ENCODE data around the gene PAMR1. TPM values are rescaled to one million over a fixed set of nuclear protein-coding genes. Genes with fewer than 3 reads are reported as not detected.

The PAMR1 gene
- total RNA-seq, 1 donor = 278 TPM

DNA sequence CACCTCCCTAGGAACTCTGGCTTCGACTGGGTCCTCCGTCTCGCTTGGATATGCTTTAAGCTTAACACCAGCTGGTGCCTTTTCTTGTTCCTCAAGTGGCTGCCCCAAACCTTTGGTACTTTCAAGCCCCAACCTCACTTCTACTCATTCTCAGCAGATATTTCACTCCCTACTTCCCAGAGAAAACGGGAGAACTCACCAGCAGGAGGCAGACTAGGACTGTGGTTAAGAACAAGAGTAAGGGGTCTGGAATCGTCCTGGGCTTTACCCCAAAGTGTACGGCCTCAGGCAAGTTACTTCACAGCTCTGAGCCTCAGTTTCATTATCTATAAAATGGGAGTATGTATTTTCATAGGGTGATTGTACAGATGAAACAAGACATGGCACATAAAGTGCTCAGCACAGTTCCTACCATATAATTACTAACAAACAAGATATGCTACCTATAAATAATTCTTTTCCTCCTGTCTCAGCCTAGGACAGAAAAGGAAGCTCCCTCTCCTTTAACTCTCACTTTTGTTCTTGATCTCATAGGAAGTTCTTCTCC lies 37.8 kb downstream of the PAMR1 start:
- peak; percentile 82 for DNase-seq (ENCODE audit: low read depth)
- H3K4me3 ChIP-seq (ENCODE audit: low read depth, low read length) = no peak overlapping the region
- TF ChIP-seq, protein P1, sequence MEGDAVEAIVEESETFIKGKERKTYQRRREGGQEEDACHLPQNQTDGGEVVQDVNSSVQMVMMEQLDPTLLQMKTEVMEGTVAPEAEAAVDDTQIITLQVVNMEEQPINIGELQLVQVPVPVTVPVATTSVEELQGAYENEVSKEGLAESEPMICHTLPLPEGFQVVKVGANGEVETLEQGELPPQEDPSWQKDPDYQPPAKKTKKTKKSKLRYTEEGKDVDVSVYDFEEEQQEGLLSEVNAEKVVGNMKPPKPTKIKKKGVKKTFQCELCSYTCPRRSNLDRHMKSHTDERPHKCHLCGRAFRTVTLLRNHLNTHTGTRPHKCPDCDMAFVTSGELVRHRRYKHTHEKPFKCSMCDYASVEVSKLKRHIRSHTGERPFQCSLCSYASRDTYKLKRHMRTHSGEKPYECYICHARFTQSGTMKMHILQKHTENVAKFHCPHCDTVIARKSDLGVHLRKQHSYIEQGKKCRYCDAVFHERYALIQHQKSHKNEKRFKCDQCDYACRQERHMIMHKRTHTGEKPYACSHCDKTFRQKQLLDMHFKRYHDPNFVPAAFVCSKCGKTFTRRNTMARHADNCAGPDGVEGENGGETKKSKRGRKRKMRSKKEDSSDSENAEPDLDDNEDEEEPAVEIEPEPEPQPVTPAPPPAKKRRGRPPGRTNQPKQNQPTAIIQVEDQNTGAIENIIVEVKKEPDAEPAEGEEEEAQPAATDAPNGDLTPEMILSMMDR (IDR thresholded peaks at IDR 0.05; ENCODE audit: insufficient read depth, low read length) = peak; percentile 63

DNA sequence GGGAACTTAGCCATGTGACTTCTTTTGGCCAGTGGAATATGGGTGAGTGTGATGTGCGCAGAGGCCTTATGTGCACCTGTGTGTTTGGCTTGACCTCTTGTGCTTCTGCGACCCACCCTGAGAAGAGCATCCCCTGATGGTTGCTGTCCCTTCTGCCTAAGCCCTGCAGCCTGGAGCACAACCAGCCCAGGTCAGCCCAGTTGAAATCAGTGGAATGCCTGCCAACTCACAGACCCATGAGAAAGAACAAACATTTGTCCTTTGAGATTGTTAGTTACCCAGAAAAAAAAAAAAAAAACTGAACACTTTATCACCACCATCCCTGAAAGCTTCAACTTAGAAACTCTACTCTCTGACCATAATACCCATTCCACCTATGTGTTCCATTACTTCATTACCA lies 38.5 kb downstream of the PAMR1 start:
- DNase-seq (ENCODE audit: low read depth) = no peak
- TF ChIP-seq, protein P1 (IDR thresholded peaks at IDR 0.05; ENCODE audit: insufficient read depth, low read length) = no peak
- no peak overlapping the region for H3K4me3 ChIP-seq (ENCODE audit: low read depth, low read length)

GRCh38 chr11:35486446-35486845 lies 39.0 kb downstream of the PAMR1 start:
- no peak for DNase-seq (ENCODE audit: low read depth)
- TF ChIP-seq, protein P1 (IDR thresholded peaks at IDR 0.05; ENCODE audit: insufficient read depth, low read length) = peak; percentile 17
- no peak overlapping the region for H3K4me3 ChIP-seq (ENCODE audit: low read depth, low read length)

DNA sequence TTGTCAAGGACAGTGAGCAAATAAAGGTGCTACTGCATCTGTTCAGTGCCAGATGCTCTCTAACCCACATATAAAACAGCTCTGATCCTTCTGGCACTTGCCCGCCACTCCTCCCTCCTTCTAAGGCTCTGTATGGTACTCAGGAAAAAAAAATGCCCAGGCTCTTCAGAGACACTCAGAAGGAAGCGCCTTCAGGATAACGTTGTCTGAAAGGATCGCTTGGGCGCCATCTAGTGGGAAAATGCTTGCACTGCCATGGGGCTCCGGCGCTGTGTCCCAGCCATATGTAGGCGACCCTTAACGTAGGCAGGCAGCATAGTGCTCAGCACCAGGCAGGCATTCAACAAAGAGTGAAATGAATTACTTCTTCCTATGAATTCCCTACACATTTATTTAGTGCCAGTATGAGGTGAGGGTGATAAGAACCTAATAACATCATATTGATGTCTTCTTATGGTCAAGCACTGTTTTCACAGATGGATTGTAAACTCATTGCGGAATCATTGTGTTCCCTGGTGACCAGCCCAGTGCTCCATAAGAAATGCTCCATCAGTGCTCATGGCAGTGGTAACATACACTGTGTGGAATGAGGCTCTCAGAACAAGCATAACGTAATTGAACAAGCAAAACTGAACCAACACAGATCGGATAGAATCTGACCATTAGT lies 39.6 kb downstream of the PAMR1 start:
- TF ChIP-seq, protein P1 (IDR thresholded peaks at IDR 0.05; ENCODE audit: insufficient read depth, low read length) = peak; percentile 93
- peak; percentile 78 for DNase-seq (ENCODE audit: low read depth)
- H3K4me3 ChIP-seq (ENCODE audit: low read depth, low read length) = no peak overlapping the region

- no peak overlapping the region for H3K4me3 ChIP-seq (ENCODE audit: low read depth, low read length)
- TF ChIP-seq, protein P1 (IDR thresholded peaks at IDR 0.05; ENCODE audit: insufficient read depth, low read length) = no peak
- peak; percentile 80 for DNase-seq (ENCODE audit: low read depth)
Measured at GRCh38 chr11:35484435-35484834, 41.0 kb downstream of the PAMR1 start.

- H3K4me3 ChIP-seq (ENCODE audit: low read depth, low read length) = no peak overlapping the region
- DNase-seq (ENCODE audit: low read depth) = no peak
- TF ChIP-seq, protein P1 (IDR thresholded peaks at IDR 0.05; ENCODE audit: insufficient read depth, low read length) = no peak
Measured at GRCh38 chr11:35483131-35483820, 42.1 kb downstream of the PAMR1 start.
